Trophoblast cell (in vitro differentiated cells and primary cell): ENCODE data around the gene AQP12B. TPM values are rescaled to one million over a fixed set of nuclear protein-coding genes. Genes with fewer than 3 reads are reported as not detected.
"Not testable (repeated sequence)": the region's sequence is repeated elsewhere in the genome, so short reads cannot be mapped to it uniquely, and the experiment has no call there.

Experiments used
- DNase-seq, 2 donors: peaks; one replicate each; pipeline ENCODE4 v3.0.0-alpha.2; 2016
- H2AFZ ChIP-seq: 2 replicates; pipeline ENCODE4 v1.6.1; 2013; ENCODE audit warnings: low read length, moderate library complexity, mild to moderate bottlenecking; ENCODE audit not compliant: insufficient read depth, poor library complexity
- H2AK5ac ChIP-seq: 2 replicates; pipeline ENCODE4 v1.6.1; 2013; ENCODE audit warnings: mild to moderate bottlenecking, low read length
- H2BK120ac ChIP-seq: 2 replicates; pipeline ENCODE4 v1.6.1; 2013; ENCODE audit warnings: low read length, mild to moderate bottlenecking, moderate library complexity; ENCODE audit not compliant: insufficient read depth, poor library complexity
- H2BK12ac ChIP-seq: 2 replicates; pipeline ENCODE4 v1.6.1; 2013; ENCODE audit warnings: mild to moderate bottlenecking, low read length, moderate library complexity
- H2BK5ac ChIP-seq: 2 replicates; pipeline ENCODE4 v1.6.1; 2013; ENCODE audit warnings: low read length, low read depth, moderate library complexity, mild to moderate bottlenecking; ENCODE audit not compliant: poor library complexity
- H3K14ac ChIP-seq: 2 replicates; pipeline ENCODE4 v1.6.1; 2013; ENCODE audit warnings: mild to moderate bottlenecking, low read length
- H3K18ac ChIP-seq: 2 replicates; pipeline ENCODE4 v1.6.1; 2013; ENCODE audit warnings: mild to moderate bottlenecking, low read length
- H3K23ac ChIP-seq: 2 replicates; pipeline ENCODE4 v1.6.1; 2013; ENCODE audit warnings: low read length
- H3K27ac ChIP-seq: 2 replicates; pipeline ENCODE4 v1.5.1; 2013; ENCODE audit warnings: low read depth, mild to moderate bottlenecking, inconsistent platforms, low read length, moderate library complexity
- H3K27me3 ChIP-seq: 2 replicates; pipeline ENCODE4 v1.6.1; 2013; ENCODE audit warnings: inconsistent platforms, mild to moderate bottlenecking, low read length, moderate library complexity; ENCODE audit not compliant: insufficient read depth
- H3K36me3 ChIP-seq, 2 experiments: 1 replicate in 1 of 2; 2 replicates in 1 of 2; pipeline ENCODE4 v1.6.1; 2013; ENCODE audit warnings: low read length in 2 of 2, mild to moderate bottlenecking in 2 of 2, moderate library complexity in 1 of 2; ENCODE audit not compliant: insufficient read depth in 2 of 2, control insufficient read depth in 1 of 2
- H3K4ac ChIP-seq: 2 replicates; pipeline ENCODE4 v1.6.1; 2013; ENCODE audit warnings: low read depth, mild to moderate bottlenecking, low read length, moderate library complexity
- H3K4me1 ChIP-seq, 2 experiments: 1 replicate in 1 of 2; 2 replicates in 1 of 2; pipeline ENCODE4 v1.6.1; 2013; ENCODE audit warnings: low read length in 2 of 2, mild to moderate bottlenecking in 2 of 2, moderate library complexity in 1 of 2; ENCODE audit not compliant: insufficient read depth in 2 of 2, control insufficient read depth in 1 of 2
- H3K4me2 ChIP-seq: 2 replicates; pipeline ENCODE4 v1.6.1; 2013; ENCODE audit warnings: inconsistent platforms, mild to moderate bottlenecking, low read length, moderate library complexity
- H3K4me3 ChIP-seq: 2 replicates; pipeline ENCODE4 v1.5.1; 2013; ENCODE audit warnings: mild to moderate bottlenecking, low read depth, low read length, inconsistent platforms
- H3K79me1 ChIP-seq: one replicate; pipeline ENCODE4 v1.6.1; 2013; ENCODE audit warnings: low read length
- H3K79me2 ChIP-seq: 2 replicates; pipeline ENCODE4 v1.6.1; 2013; ENCODE audit warnings: low read length, mild to moderate bottlenecking; ENCODE audit not compliant: control insufficient read depth, insufficient read depth, poor library complexity
- H3K9ac ChIP-seq: 2 replicates; pipeline ENCODE4 v1.6.1; 2013; ENCODE audit warnings: mild to moderate bottlenecking, low read length
- H3K9me3 ChIP-seq: 2 replicates; pipeline ENCODE4 v1.6.1; 2013; ENCODE audit warnings: low read depth, mild to moderate bottlenecking, control low read depth, inconsistent platforms, low read length; ENCODE audit not compliant: insufficient read depth
- H4K12ac ChIP-seq: 2 replicates; pipeline ENCODE4 v1.6.1; 2013; ENCODE audit warnings: low read depth, mild to moderate bottlenecking, low read length, moderate library complexity
- H4K8ac ChIP-seq: 2 replicates; pipeline ENCODE4 v1.6.1; 2013; ENCODE audit warnings: low read depth, mild to moderate bottlenecking, low read length, moderate library complexity
- H4K91ac ChIP-seq: one replicate; pipeline ENCODE4 v1.6.1; 2013; ENCODE audit warnings: low read depth, mild to moderate bottlenecking, low read length, moderate library complexity
- WGBS: extraction: QIAGEN DNeasy Blood & Tissue Kit; methylation state at CpG from one replicate; pipeline ENCODE4 v1.1.7; 2013; ENCODE audit warnings: missing lambda C conversion rate; ENCODE audit not compliant: insufficient read length, insufficient coverage; ENCODE audit errors: extremely low coverage; 5-methylcytosine and 5-hydroxymethylcytosine counted together
- polyA plus RNA-seq: library from polyadenylated mRNA; stranded (reverse); fragments of 200-250 nt; gene quantifications from 2 replicates; pipeline ENCODE4 v1.2.3, GENCODE V29; 2013

The AQP12B gene, protein sequence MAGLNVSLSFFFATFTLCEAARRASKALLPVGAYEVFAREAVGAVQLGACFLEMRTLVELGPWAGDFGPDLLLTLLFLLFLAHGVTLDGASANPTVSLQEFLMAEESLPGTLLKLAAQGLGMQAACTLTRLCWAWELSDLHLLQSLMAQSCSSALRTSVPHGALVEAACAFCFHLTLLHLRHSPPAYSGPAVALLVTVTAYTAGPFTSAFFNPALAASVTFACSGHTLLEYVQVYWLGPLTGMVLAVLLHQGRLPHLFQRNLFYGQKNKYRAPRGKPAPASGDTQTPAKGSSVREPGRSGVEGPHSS
- not detected in 2 replicates for polyA plus RNA-seq

DNA sequence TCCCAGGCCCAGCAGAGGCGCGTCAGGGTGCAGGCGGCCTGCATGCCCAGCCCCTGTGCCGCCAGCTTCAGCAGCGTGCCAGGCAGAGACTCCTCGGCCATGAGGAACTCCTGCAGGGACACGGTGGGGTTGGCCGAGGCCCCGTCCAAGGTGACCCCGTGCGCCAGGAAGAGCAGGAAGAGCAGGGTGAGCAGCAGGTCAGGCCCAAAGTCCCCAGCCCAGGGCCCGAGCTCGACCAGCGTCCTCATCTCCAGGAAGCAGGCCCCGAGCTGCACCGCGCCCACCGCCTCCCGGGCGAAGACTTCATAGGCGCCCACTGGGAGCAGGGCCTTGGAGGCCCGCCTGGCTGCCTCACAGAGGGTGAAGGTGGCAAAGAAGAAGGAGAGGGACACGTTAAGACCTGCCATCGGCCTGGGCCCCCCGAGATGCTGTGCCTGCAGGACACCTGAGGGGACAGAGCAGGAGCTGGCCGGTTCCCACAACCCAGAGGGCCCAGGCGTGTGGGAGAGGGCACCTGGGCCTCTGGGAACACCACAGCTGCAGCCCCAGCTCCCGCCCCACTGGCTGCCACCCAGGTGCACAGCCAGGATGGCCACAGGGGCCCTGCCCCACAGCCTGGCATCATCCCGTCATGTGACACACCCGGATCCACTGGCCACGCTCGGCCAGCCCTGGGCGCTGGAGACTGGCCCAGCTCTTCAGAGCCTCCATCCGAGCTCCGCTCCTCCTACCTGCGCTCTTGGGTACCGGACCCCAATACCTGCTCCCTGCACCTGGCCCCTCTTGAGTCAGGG is at the start of gene AQP12B:
Gene AQP12B (minus strand): TSS at position 455 of the 794 bp plus-strand sequence. CDS start 48 bp downstream, at position 407.
- not testable (repeated sequence) for H3K27ac ChIP-seq, H3K79me1 ChIP-seq, H3K18ac ChIP-seq, H2BK120ac ChIP-seq, H3K23ac ChIP-seq, H4K91ac ChIP-seq, H2BK5ac ChIP-seq, H3K79me2 ChIP-seq, H4K12ac ChIP-seq, H3K9ac ChIP-seq, H3K14ac ChIP-seq, H3K4me2 ChIP-seq, H3K27me3 ChIP-seq, H3K36me3 ChIP-seq, H2AFZ ChIP-seq, H2BK12ac ChIP-seq, DNase-seq, H3K4me3 ChIP-seq, H2AK5ac ChIP-seq, H3K4ac ChIP-seq, H3K9me3 ChIP-seq, H3K4me1 ChIP-seq, H4K8ac ChIP-seq
- no CpG with 5 or more reads among the region's 37 CpGs for WGBS

DNA sequence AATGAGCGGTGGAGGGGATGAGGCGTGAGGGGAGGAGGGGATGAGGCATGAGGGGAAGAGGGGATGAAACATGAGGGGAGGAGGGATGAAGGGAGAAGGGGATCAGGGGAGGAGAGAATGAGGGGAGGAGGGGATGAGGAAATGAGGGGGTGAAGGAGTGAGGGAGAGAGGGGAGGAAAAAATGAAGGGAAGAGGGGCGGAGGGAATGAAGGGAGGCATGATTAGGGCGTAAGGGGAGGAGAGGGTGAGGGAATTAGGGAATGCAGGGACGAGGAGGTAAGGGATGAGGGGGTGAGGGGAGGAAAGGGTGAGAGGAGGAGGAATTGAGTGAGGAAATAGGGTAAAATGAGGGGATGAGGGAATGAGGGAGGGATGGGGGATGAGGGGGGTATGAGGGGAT is 49.5 kb upstream of the AQP12B start:
- Histone ChIP-seq H3K79me2 (no peaks in the 10 kb centered on the region), H3K18ac (no peak overlapping the region), H3K4me1 (peaks cover 15% of the 10 kb centered on the region in 2 experiments), H3K4ac (no peak overlapping the region), H4K12ac (no peak overlapping the region), H3K36me3 (no peaks in the 10 kb centered on the region), H3K4me3 (no peak overlapping the region), H4K8ac (no peak overlapping the region), H2AK5ac (no peak overlapping the region), H4K91ac (no peak overlapping the region), H3K4me2 (no peak overlapping the region), H3K27me3 (no peaks in the 10 kb centered on the region), H3K9ac (no peak overlapping the region), H2BK12ac (no peak overlapping the region), H3K23ac (no peak overlapping the region), H2AFZ (no peak overlapping the region), H3K27ac (no peak overlapping the region), H3K9me3 (peaks cover 6% of the 10 kb centered on the region), H2BK5ac (no peak overlapping the region), H2BK120ac (no peak overlapping the region), H3K14ac (no peak overlapping the region), H3K79me1 (no peaks in the 10 kb centered on the region)
- no peak for DNase-seq
- 100% methylated on average over 5 of the region's 5 CpGs for WGBS

GRCh38 chr2:240731178-240731545 is 48.5 kb upstream of the AQP12B start:
- Histone ChIP-seq H3K4me1 (peaks cover 6% of the 10 kb centered on the region in 2 experiments), H3K18ac (no peak overlapping the region), H4K8ac (no peak overlapping the region), H2AFZ (no peak overlapping the region), H3K79me1 (no peaks in the 10 kb centered on the region), H3K9me3 (peaks cover 6% of the 10 kb centered on the region), H3K27me3 (no peaks in the 10 kb centered on the region), H3K9ac (no peak overlapping the region), H3K4ac (no peak overlapping the region), H3K4me2 (no peak overlapping the region), H3K36me3 (no peaks in the 10 kb centered on the region), H2BK12ac (no peak overlapping the region), H3K79me2 (no peaks in the 10 kb centered on the region), H3K23ac (no peak overlapping the region), H4K12ac (no peak overlapping the region), H3K4me3 (no peak overlapping the region), H4K91ac (no peak overlapping the region), H3K14ac (no peak overlapping the region), H2AK5ac (no peak overlapping the region), H3K27ac (no peak overlapping the region), H2BK5ac (no peak overlapping the region), H2BK120ac (no peak overlapping the region)
- DNase-seq, result no peak
- WGBS, result no CpG with 5 or more reads among the region's 9 CpGs

DNA sequence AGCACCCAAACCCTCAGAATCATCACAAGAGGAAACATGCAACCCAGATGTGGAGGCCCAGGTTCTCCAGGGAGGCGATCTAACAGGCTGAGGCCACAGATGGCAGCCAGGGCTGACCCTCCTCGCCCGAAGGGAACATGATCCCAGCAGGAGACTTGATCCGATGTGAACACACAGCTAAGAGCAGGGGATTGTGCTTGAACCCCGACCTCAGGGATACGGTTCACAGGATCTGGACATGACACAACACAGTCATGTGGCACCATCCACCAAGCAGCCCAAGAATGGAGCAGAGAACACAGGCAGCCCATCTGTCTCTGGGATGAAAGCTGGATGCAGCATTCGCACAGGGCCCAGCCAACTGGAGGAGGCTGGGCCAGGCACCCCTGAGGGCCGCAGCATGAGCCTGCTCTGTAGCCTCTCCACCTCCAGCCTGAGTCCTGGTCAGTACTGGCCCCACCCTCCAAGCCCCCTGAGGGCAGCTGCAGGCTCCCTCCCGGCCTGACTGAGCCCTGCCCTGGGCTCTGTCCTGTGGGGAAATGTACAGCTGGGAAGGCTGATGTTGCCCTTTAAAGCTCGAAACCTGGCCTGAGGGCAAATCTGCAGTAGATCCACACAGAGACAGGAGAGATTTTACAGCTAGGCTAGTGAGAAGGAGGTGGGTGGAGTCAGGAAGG is 48.0 kb upstream of the AQP12B start:
- Histone ChIP-seq H2BK120ac (no peak overlapping the region), H2BK5ac (no peak overlapping the region), H4K8ac (no peak overlapping the region), H4K91ac (no peak overlapping the region), H4K12ac (no peak overlapping the region), H3K4me3 (no peak overlapping the region), H3K4me2 (no peak overlapping the region), H3K23ac (no peak overlapping the region), H3K14ac (no peak overlapping the region), H3K36me3 (no peaks in the 10 kb centered on the region), H3K27me3 (no peaks in the 10 kb centered on the region), H3K9me3 (peaks cover 6% of the 10 kb centered on the region), H3K18ac (no peak overlapping the region), H3K4ac (no peak overlapping the region), H2AK5ac (no peak overlapping the region), H2BK12ac (no peak overlapping the region), H3K27ac (no peak overlapping the region), H2AFZ (no peak overlapping the region), H3K4me1 (peaks cover 6% of the 10 kb centered on the region in 2 experiments), H3K79me1 (no peaks in the 10 kb centered on the region), H3K79me2 (no peaks in the 10 kb centered on the region), H3K9ac (no peak overlapping the region)
- no CpG with 5 or more reads among the region's 10 CpGs for WGBS
- peak in 1 of 2 donors; percentile 14 for DNase-seq
